GM18861 (cell line): Measurements from ENCODE around the gene SLC9A5.

Experiments
- ATAC-seq: cut with Tn5 transposase; IDR thresholded peaks from one replicate; pipeline ENCODE4 v1.9.1; 2021; ENCODE audit not compliant: unreplicated experiment

Gene SLC9A5

GRCh38 chr16:67255553-67256221 lies 6.9 kb downstream of the SLC9A5 start:
- no peak for ATAC-seq

GRCh38 chr16:67256701-67257230 lies 8.0 kb downstream of the SLC9A5 start:
- ATAC-seq = no peak

- ATAC-seq = no peak
Observed at GRCh38 chr16:67257486-67258160, 8.8 kb downstream of the SLC9A5 start.

- no peak for ATAC-seq
Observed at GRCh38 chr16:67258161-67258835, 9.5 kb downstream of the SLC9A5 start.

- ATAC-seq = no peak
Observed at GRCh38 chr16:67259705-67260104, 10.9 kb downstream of the SLC9A5 start.

- ATAC-seq = no peak
Observed at GRCh38 chr16:67260426-67261063, 11.8 kb downstream of the SLC9A5 start.

GRCh38 chr16:67263201-67263600 lies 14.4 kb downstream of the SLC9A5 start:
- no peak for ATAC-seq

- no peak for ATAC-seq
Observed at GRCh38 chr16:67264277-67264676, 15.5 kb downstream of the SLC9A5 start.

- ATAC-seq = no peak
Observed at GRCh38 chr16:67264866-67265265, 16.1 kb downstream of the SLC9A5 start.

GRCh38 chr16:67265834-67266233 lies 17.1 kb downstream of the SLC9A5 start:
- no peak for ATAC-seq

GRCh38 chr16:67268136-67268579 lies 19.4 kb downstream of the SLC9A5 start:
- no peak for ATAC-seq

GRCh38 chr16:67269766-67270165 lies 21.0 kb downstream of the SLC9A5 start:
- no peak for ATAC-seq

- ATAC-seq = no peak
Observed at GRCh38 chr16:67270931-67271338, 22.2 kb downstream of the SLC9A5 start.

- no peak for ATAC-seq
Observed at GRCh38 chr16:67271446-67271845, 22.7 kb downstream of the SLC9A5 start.

- ATAC-seq = no peak
Observed at GRCh38 chr16:67275321-67275720, 26.5 kb downstream of the SLC9A5 start.

GRCh38 chr16:67277294-67277998 lies 28.7 kb downstream of the SLC9A5 start:
- no peak for ATAC-seq

GRCh38 chr16:67277999-67278772 lies 29.4 kb downstream of the SLC9A5 start:
- no peak for ATAC-seq

- peak; percentile 26 for ATAC-seq
Observed at GRCh38 chr16:67278773-67279295, 30.1 kb downstream of the SLC9A5 start.

- peak; percentile 55 for ATAC-seq
Observed at GRCh38 chr16:67279296-67280089, 30.7 kb downstream of the SLC9A5 start, which contains the start of gene PLEKHG4. Gene PLEKHG4, plus strand, starts transcription at chr16:67279532. Its CDS starts 513 bp downstream, at chr16:67280045.
